ENCODE measurements around the gene ATP9B. TPM values are rescaled to one million over a fixed set of nuclear protein-coding genes. Genes with fewer than 3 reads are reported as not detected.

ATP9B gene
- total RNA-seq, 1 donor = 29.3 TPM

- no peak for DNase-seq (ENCODE audit: insufficient read length, low spot score, missing footprints)
- H3K79me2 ChIP-seq (ENCODE audit: insufficient read depth, low read length) = no peaks in the 10 kb centered on the region
- H3K4me3 ChIP-seq (ENCODE audit: insufficient read depth, low read length) = no peak overlapping the region
- no peaks in the 10 kb centered on the region for H3K4me1 ChIP-seq (ENCODE audit: insufficient read depth, low read length)
- H3K4me2 ChIP-seq (ENCODE audit: insufficient read depth, low read length) = no peak overlapping the region
- no peak for TF ChIP-seq CTCF (IDR thresholded peaks at IDR 0.05; ENCODE audit: extremely low read depth, low read depth, low read length)
- no peak overlapping the region for H2AFZ ChIP-seq (ENCODE audit: low read length)
- H3K9me3 ChIP-seq (ENCODE audit: low read depth, low read length) = no peaks in the 10 kb centered on the region
- H3K27me3 ChIP-seq (ENCODE audit: insufficient read depth, low read length) = peaks cover 50% of the 10 kb centered on the region
- no peak overlapping the region for H3K27ac ChIP-seq (ENCODE audit: low read depth, low read length)
- no peaks in the 10 kb centered on the region for H4K20me1 ChIP-seq (ENCODE audit: insufficient read depth, low read length)
- H3K36me3 ChIP-seq (ENCODE audit: insufficient read depth, low read length) = no peaks in the 10 kb centered on the region
Observed at GRCh38 chr18:79387615-79388014, 318.4 kb downstream of the ATP9B start.

- no peak overlapping the region for H3K4me2 ChIP-seq (ENCODE audit: insufficient read depth, low read length)
- no peak overlapping the region for H2AFZ ChIP-seq (ENCODE audit: low read length)
- H3K36me3 ChIP-seq (ENCODE audit: insufficient read depth, low read length) = no peaks in the 10 kb centered on the region
- H3K4me3 ChIP-seq (ENCODE audit: insufficient read depth, low read length) = no peak overlapping the region
- no peak for TF ChIP-seq CTCF (IDR thresholded peaks at IDR 0.05; ENCODE audit: extremely low read depth, low read depth, low read length)
- no peaks in the 10 kb centered on the region for H3K79me2 ChIP-seq (ENCODE audit: insufficient read depth, low read length)
- no peaks in the 10 kb centered on the region for H3K9me3 ChIP-seq (ENCODE audit: low read depth, low read length)
- H3K27ac ChIP-seq (ENCODE audit: low read depth, low read length) = no peak overlapping the region
- peaks cover 54% of the 10 kb centered on the region for H3K27me3 ChIP-seq (ENCODE audit: insufficient read depth, low read length)
- H4K20me1 ChIP-seq (ENCODE audit: insufficient read depth, low read length) = no peaks in the 10 kb centered on the region
- no peaks in the 10 kb centered on the region for H3K4me1 ChIP-seq (ENCODE audit: insufficient read depth, low read length)
- no peak for DNase-seq (ENCODE audit: insufficient read length, low spot score, missing footprints)
Observed at GRCh38 chr18:79388043-79388442, 318.8 kb downstream of the ATP9B start.

DNA sequence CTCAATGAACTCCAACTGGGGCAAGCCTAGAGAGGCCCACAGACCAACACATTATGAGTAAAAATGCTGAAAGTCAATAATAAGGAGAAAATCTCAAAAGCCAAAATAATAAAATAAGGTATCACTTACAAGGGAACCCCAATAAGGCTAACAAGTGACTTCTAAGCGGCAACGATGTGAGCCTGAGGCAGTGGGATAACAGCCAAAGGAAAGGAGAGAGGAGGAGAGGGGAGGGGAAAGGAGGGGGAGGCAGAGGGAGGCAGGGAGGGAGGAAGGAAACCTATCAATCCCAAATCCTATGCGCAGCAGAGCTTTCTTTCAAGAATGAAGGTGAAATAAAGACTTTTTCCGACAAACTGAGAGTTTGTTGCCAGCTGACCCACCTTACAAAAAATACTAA lies 320.5 kb downstream of the ATP9B start:
- Histone ChIP-seq H3K27me3 (ENCODE audit: insufficient read depth, low read length) (peaks cover 50% of the 10 kb centered on the region), H3K9me3 (ENCODE audit: low read depth, low read length) (no peaks in the 10 kb centered on the region), H3K4me1 (ENCODE audit: insufficient read depth, low read length) (peaks cover 3% of the 10 kb centered on the region), H3K4me2 (ENCODE audit: insufficient read depth, low read length) (no peak overlapping the region), H4K20me1 (ENCODE audit: insufficient read depth, low read length) (no peaks in the 10 kb centered on the region), H2AFZ (ENCODE audit: low read length) (no peak overlapping the region), H3K36me3 (ENCODE audit: insufficient read depth, low read length) (no peaks in the 10 kb centered on the region), H3K4me3 (ENCODE audit: insufficient read depth, low read length) (no peak overlapping the region), H3K27ac (ENCODE audit: low read depth, low read length) (no peak overlapping the region), H3K79me2 (ENCODE audit: insufficient read depth, low read length) (no peaks in the 10 kb centered on the region)
- TF ChIP-seq CTCF (IDR thresholded peaks at IDR 0.05; ENCODE audit: extremely low read depth, low read depth, low read length) = no peak
- no peak for DNase-seq (ENCODE audit: insufficient read length, low spot score, missing footprints)

DNA sequence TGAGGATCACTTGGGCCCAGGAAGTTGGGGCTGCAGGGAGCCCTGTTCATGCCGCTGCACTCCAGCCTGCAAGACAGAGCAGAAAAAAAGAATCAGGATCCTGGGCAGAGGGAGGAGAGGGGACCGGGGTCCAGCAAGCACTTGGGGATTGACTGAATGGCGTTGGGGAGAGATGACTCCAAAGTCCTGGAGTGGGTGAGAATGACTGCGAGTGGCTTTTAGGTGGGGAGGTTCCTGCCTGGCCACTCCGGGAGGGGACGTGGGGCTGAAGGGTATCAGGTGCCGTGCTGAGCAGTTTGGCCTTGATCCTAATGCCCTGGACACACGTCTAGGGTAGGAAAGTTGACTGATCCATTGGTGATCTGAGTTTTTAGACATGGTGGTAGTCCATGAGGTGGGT lies 323.0 kb downstream of the ATP9B start:
- Histone ChIP-seq H3K4me1 (ENCODE audit: insufficient read depth, low read length) (peaks cover 3% of the 10 kb centered on the region), H3K27ac (ENCODE audit: low read depth, low read length) (no peak overlapping the region), H3K36me3 (ENCODE audit: insufficient read depth, low read length) (no peaks in the 10 kb centered on the region), H3K4me3 (ENCODE audit: insufficient read depth, low read length) (no peak overlapping the region), H3K27me3 (ENCODE audit: insufficient read depth, low read length) (peaks cover 39% of the 10 kb centered on the region), H4K20me1 (ENCODE audit: insufficient read depth, low read length) (no peaks in the 10 kb centered on the region), H3K79me2 (ENCODE audit: insufficient read depth, low read length) (no peaks in the 10 kb centered on the region), H3K4me2 (ENCODE audit: insufficient read depth, low read length) (no peak overlapping the region), H2AFZ (ENCODE audit: low read length) (no peak overlapping the region), H3K9me3 (ENCODE audit: low read depth, low read length) (no peaks in the 10 kb centered on the region)
- no peak for DNase-seq (ENCODE audit: insufficient read length, low spot score, missing footprints)
- no peak for TF ChIP-seq CTCF (IDR thresholded peaks at IDR 0.05; ENCODE audit: extremely low read depth, low read depth, low read length)

Data from osteoblast (primary cell).